Mesodermal cell (in vitro differentiated cells): ENCODE measurements around the gene ZNF281.
"Not testable (repeated sequence)": the region's sequence is repeated elsewhere in the genome, so short reads cannot be mapped to it uniquely, and the experiment has no call there.

Experiments used
- H3K27ac ChIP-seq: 2 replicates; pipeline ENCODE4 v1.7.0; 2013; ENCODE audit warnings: mild to moderate bottlenecking, low read depth, low read length, moderate library complexity; ENCODE audit not compliant: severe bottlenecking
- H3K36me3 ChIP-seq: 2 replicates; pipeline ENCODE4 v1.7.1; 2013; ENCODE audit warnings: mild to moderate bottlenecking, low read length, moderate library complexity; ENCODE audit not compliant: control insufficient read depth, insufficient read depth
- H3K4me1 ChIP-seq: one replicate; pipeline ENCODE4 v1.7.1; 2013; ENCODE audit warnings: mild to moderate bottlenecking, low read length; ENCODE audit not compliant: insufficient read depth, control insufficient read depth, poor library complexity, severe bottlenecking
- H3K4me3 ChIP-seq: 2 replicates; pipeline ENCODE4 v1.7.0; 2013; ENCODE audit warnings: low read length, control low read depth, mild to moderate bottlenecking; ENCODE audit not compliant: insufficient read depth, poor library complexity, severe bottlenecking; ENCODE audit errors: extremely low read depth
- H3K9me3 ChIP-seq: 2 replicates; pipeline ENCODE4 v1.7.1; 2013; ENCODE audit warnings: mild to moderate bottlenecking, low read length, moderate library complexity; ENCODE audit not compliant: control insufficient read depth
- WGBS, 2 experiments: methylation state at CpG; one replicate each; pipeline ENCODE4 v1.1.5; 2013; ENCODE audit warnings: missing lambda C conversion rate in 2 of 2; ENCODE audit not compliant: insufficient coverage in 2 of 2; 5-methylcytosine and 5-hydroxymethylcytosine counted together

ZNF281 gene

GRCh38 chr1:200364831-200365230 is 45.0 kb downstream of the ZNF281 start:
- H3K4me3 ChIP-seq = no peak overlapping the region
- no peaks in the 10 kb centered on the region for H3K9me3 ChIP-seq
- H3K36me3 ChIP-seq = no peaks in the 10 kb centered on the region
- H3K27ac ChIP-seq = peak overlapping the region; percentile 26
- WGBS, 2 experiments = 27 to 32% methylated on average over 4 to 5 of the region's 5 CpGs
- peaks cover 35% of the 10 kb centered on the region for H3K4me1 ChIP-seq

- H3K27ac ChIP-seq = peak overlapping the region; percentile 26
- no CpG with 5 or more reads among the region's 2 CpGs for WGBS, 2 experiments
- H3K36me3 ChIP-seq = no peaks in the 10 kb centered on the region
- no peak overlapping the region for H3K4me3 ChIP-seq
- H3K9me3 ChIP-seq = no peaks in the 10 kb centered on the region
- H3K4me1 ChIP-seq = peaks cover 40% of the 10 kb centered on the region
Measured at GRCh38 chr1:200364091-200364759, 45.6 kb downstream of the ZNF281 start.

- H3K36me3 ChIP-seq = no peaks in the 10 kb centered on the region
- WGBS, 2 experiments = 60% methylated on average over 1 of the region's 5 CpGs
- peak overlapping the region; percentile 68 for H3K27ac ChIP-seq
- peaks cover 35% of the 10 kb centered on the region for H3K4me1 ChIP-seq
- no peak overlapping the region for H3K4me3 ChIP-seq
- H3K9me3 ChIP-seq = no peaks in the 10 kb centered on the region
Measured at GRCh38 chr1:200363264-200363933, 46.4 kb downstream of the ZNF281 start.

- no CpG with 5 or more reads among the region's 2 CpGs for WGBS, 2 experiments
- Histone ChIP-seq H3K36me3 (no peaks in the 10 kb centered on the region), H3K4me3 (no peak overlapping the region), H3K9me3 (no peaks in the 10 kb centered on the region), H3K27ac (peak overlapping the region; percentile 68), H3K4me1 (peaks cover 33% of the 10 kb centered on the region)
Measured at GRCh38 chr1:200362421-200362820, 47.4 kb downstream of the ZNF281 start.

GRCh38 chr1:200359610-200360163 is 50.1 kb downstream of the ZNF281 start:
- H3K4me3 ChIP-seq = no peak overlapping the region
- no peak overlapping the region for H3K27ac ChIP-seq
- H3K4me1 ChIP-seq = peaks cover 26% of the 10 kb centered on the region
- H3K9me3 ChIP-seq = no peaks in the 10 kb centered on the region
- 86% methylated on average over 1 of the region's 3 CpGs; no CpG with 5 or more reads in 1 of the 2 experiments for WGBS, 2 experiments
- no peaks in the 10 kb centered on the region for H3K36me3 ChIP-seq

GRCh38 chr1:200357925-200358324 is 51.9 kb downstream of the ZNF281 start:
- not testable (repeated sequence) for H3K36me3 ChIP-seq, H3K4me3 ChIP-seq, H3K9me3 ChIP-seq, H3K27ac ChIP-seq
- 42 to 50% methylated on average over 2 of the region's 6 CpGs for WGBS, 2 experiments
- peaks cover 21% of the 10 kb centered on the region for H3K4me1 ChIP-seq

- WGBS, 2 experiments = 86 to 96% methylated on average over 3 of the region's 3 CpGs
- Histone ChIP-seq H3K36me3 (no peaks in the 10 kb centered on the region), H3K27ac (no peak overlapping the region), H3K9me3 (no peaks in the 10 kb centered on the region), H3K4me3 (no peak overlapping the region), H3K4me1 (peaks cover 25% of the 10 kb centered on the region)
Measured at GRCh38 chr1:200355801-200356200, 54.0 kb downstream of the ZNF281 start.
